Keratinocyte (primary cell): ENCODE measurements around the gene WFDC8.

Experiments used
- EZH2 ChIP-seq: IDR thresholded peaks from one replicate; pipeline ENCODE4 v1.6.1; 2012; ENCODE audit warnings: inconsistent platforms, mild to moderate bottlenecking, low read length, moderate library complexity
- TF ChIP-seq, protein P1 (sequence below), 3 experiments: IDR thresholded peaks in 1 of 3; conservative IDR thresholded peaks in 1 of 3; optimal IDR thresholded peaks in 1 of 3; 2 replicates in 2 of 3; 3 replicates in 1 of 3; pipeline versions ENCODE3 to v1.5.1; 2011; ENCODE audit warnings: low read length in 3 of 3, mild to moderate bottlenecking in 3 of 3, moderate library complexity in 2 of 3, control low read depth in 1 of 3, inconsistent platforms in 1 of 3; ENCODE audit not compliant: insufficient read depth in 2 of 3; ENCODE audit errors: extremely low read depth in 1 of 3

- TF ChIP-seq, protein P1, sequence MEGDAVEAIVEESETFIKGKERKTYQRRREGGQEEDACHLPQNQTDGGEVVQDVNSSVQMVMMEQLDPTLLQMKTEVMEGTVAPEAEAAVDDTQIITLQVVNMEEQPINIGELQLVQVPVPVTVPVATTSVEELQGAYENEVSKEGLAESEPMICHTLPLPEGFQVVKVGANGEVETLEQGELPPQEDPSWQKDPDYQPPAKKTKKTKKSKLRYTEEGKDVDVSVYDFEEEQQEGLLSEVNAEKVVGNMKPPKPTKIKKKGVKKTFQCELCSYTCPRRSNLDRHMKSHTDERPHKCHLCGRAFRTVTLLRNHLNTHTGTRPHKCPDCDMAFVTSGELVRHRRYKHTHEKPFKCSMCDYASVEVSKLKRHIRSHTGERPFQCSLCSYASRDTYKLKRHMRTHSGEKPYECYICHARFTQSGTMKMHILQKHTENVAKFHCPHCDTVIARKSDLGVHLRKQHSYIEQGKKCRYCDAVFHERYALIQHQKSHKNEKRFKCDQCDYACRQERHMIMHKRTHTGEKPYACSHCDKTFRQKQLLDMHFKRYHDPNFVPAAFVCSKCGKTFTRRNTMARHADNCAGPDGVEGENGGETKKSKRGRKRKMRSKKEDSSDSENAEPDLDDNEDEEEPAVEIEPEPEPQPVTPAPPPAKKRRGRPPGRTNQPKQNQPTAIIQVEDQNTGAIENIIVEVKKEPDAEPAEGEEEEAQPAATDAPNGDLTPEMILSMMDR (optimal IDR thresholded peaks at IDR 0.05 in 1 of 3, IDR thresholded peaks at IDR 0.05 in 1 of 3, conservative IDR thresholded peaks at IDR 0.05 in 1 of 3; ENCODE audit: extremely low read depth in 1 of 3, insufficient read depth in 2 of 3, low read length in 3 of 3) = no peak
- no peak for TF ChIP-seq EZH2
These were observed 76.5 kb downstream of the WFDC8 start for GRCh38 chr20:45502561-45502960.
